Psoas muscle (tissue), 8 donors: Measurements from ENCODE around the gene BSG. TPM values are rescaled to one million over a fixed set of nuclear protein-coding genes. Genes with fewer than 3 reads are reported as not detected.
A peak's percentile ranks its signal among the peaks of the same experiment; 100 is the strongest.

Experiments
- ATAC-seq, 4 donors: fragments of 200-7000 bp; cut with Tn5 transposase; one replicate each; pipeline ENCODE4 v1.9.1; 2020; ENCODE audit warnings: moderate library complexity in 3 of 4, mild to moderate bottlenecking in 2 of 4
- DNase-seq, 2 donors: peaks; one replicate each; pipeline ENCODE4 v3.0.0-alpha.2; 2020
- H3K27ac ChIP-seq: fragments of 200-600 bp; one replicate; pipeline ENCODE4 v1.8.0; 2022
- H3K27me3 ChIP-seq, 3 donors: fragments of 200-600 bp in 1 of 3; one replicate each; pipeline versions ENCODE4 v1.6.1 to v1.8.0; 2013 to 2022; ENCODE audit warnings: low read length in 2 of 3, mild to moderate bottlenecking in 2 of 3, moderate library complexity in 1 of 3; ENCODE audit not compliant: insufficient read depth in 3 of 3
- H3K36me3 ChIP-seq, 2 donors: fragments of 200-600 bp in 1 of 2; one replicate each; pipeline versions ENCODE4 v1.6.1 to v1.8.0; 2013 to 2022; ENCODE audit warnings: low read depth in 1 of 2, mild to moderate bottlenecking in 1 of 2, moderate library complexity in 1 of 2; ENCODE audit not compliant: insufficient read depth in 1 of 2
- H3K4me1 ChIP-seq: fragments of 200-600 bp; one replicate; pipeline ENCODE4 v1.8.0; 2022
- H3K4me3 ChIP-seq: fragments of 200-600 bp; one replicate; pipeline ENCODE4 v1.8.0; 2022; ENCODE audit warnings: mild to moderate bottlenecking
- H3K9me3 ChIP-seq: fragments of 200-600 bp; one replicate; pipeline ENCODE4 v1.8.0; 2022
- CTCF ChIP-seq: fragments of 200-600 bp; IDR thresholded peaks from one replicate; pipeline ENCODE4 v1.8.0; 2022; ENCODE audit warnings: antibody characterized with exemption
- WGBS, 3 donors: extraction: QIAGEN DNeasy Blood & Tissue Kit; methylation state at CpG; one replicate each; pipeline versions ENCODE4 v1.1.6 to v1.1.7; 2013; 5-methylcytosine and 5-hydroxymethylcytosine counted together
- intact Hi-C, 2 donors: fragments of 100-400 bp; cut with DNase I; formaldehyde crosslinking; loops; one replicate each; pipeline versions ENCODE4 v1.11.0 to v1.14.2; 2022
- polyA plus RNA-seq, 3 donors: library from polyadenylated mRNA; stranded (reverse); fragments of 200-250 nt; gene quantifications; one replicate each; pipeline ENCODE4 v1.2.3, GENCODE V29; 2013
- total RNA-seq, 4 donors: library from RNA; stranded (reverse); fragmentation: NEBNext Ultra II Directional in 2 of 4; extraction: Animal tissue kit (Norgen Biotek cat#: 25700) in 2 of 4; gene quantifications; one replicate each; pipeline versions ENCODE4 v1.2.1 to v1.2.4, GENCODE V29; 2021 to 2023
- donor health status: healthy with polysubstance abuse.
- donor health status: DM: no; HTN: no; CAD: no; lungs with moderate emphysema.
- donor health status: Bipolar disorder and iron deficiency.
- donor health status: healthy.
- donor health status: DM: yes; HTN: yes; CAD: no.
- donor health status: DM: no; HTN: no; CAD: no.
- donor health status: DM: no; HTN: no; CAD: no.
- donor health status: DM: yes; HTN: yes; CAD: no.

The BSG gene
- total and polyA plus RNA-seq, 7 donors: 172 to 381 (median 299) TPM

- no peak overlapping the region for H3K27ac ChIP-seq
- TF ChIP-seq CTCF: no peak
- 42 to 43% (median 43%) methylated on average over 12 to 13 of the region's 13 CpGs for WGBS, 3 donors
Measured at GRCh38 chr19:525857-526419, 46.5 kb upstream of the BSG start.

GRCh38 chr19:530134-531008 is 42.0 kb upstream of the BSG start:
- Histone ChIP-seq H3K27ac (peak overlapping the region; percentile 98), H3K27me3 (peaks cover 0 to 5% (median 0%) of the 10 kb centered on the region in 3 donors), H3K36me3 (no peaks in the 10 kb centered on the region), H3K4me3 (peak overlapping the region; percentile 89), H3K9me3 (no peaks in the 10 kb centered on the region), H3K4me1 (peaks cover 23% of the 10 kb centered on the region)
- no peak for ATAC-seq
- TF ChIP-seq CTCF: no peak
- 64 to 71% (median 68%) methylated on average over 37 to 38 of the region's 38 CpGs for WGBS, 3 donors
- intact Hi-C loops: loop anchor here in 1 of 2 donors (2.0 to 5.0 kb wide), 2 partner anchors 22 to 42 kb away; partner anchors contain the start of gene BSG
- DNase-seq: no peak

More at GRCh38 chr19:525857-526419, 46.5 kb upstream of the BSG start:
- H3K36me3 ChIP-seq: no peaks in the 10 kb centered on the region
- H3K4me1 ChIP-seq: peaks cover 4% of the 10 kb centered on the region
- intact Hi-C loops: no loop called here
- peak in 1 of 2 donors; percentile 42 for DNase-seq
- H3K27me3 ChIP-seq: peaks cover 0 to 5% (median 0%) of the 10 kb centered on the region in 3 donors
- H3K9me3 ChIP-seq: no peaks in the 10 kb centered on the region
- H3K4me3 ChIP-seq: no peak overlapping the region
- ATAC-seq: no peak

GRCh38 chr19:531009-531752 is 41.2 kb upstream of the BSG start:
- TF ChIP-seq CTCF: no peak
- intact Hi-C loops: loop anchor here in 1 of 2 donors (2.0 to 5.0 kb wide), 2 partner anchors 22 to 41 kb away; partner anchors contain the start of gene BSG
- peaks cover 0 to 5% (median 0%) of the 10 kb centered on the region in 3 donors for H3K27me3 ChIP-seq

GRCh38 chr19:531753-532560 is 40.4 kb upstream of the BSG start, which contains the start of gene CDC34:
CDC34 (plus strand) TSS chr19:531760; CDS start chr19:531932, 172 bp downstream.
- DNase-seq (no peak), ATAC-seq (peak; percentile 7 to 39 (median 16))
- no peak for TF ChIP-seq CTCF
- Histone ChIP-seq H3K4me3 (peak within 1 kb of the TSS; percentile 89), H3K36me3 (peaks cover 0 to 15% of the 10 kb centered on the region in 2 donors), H3K27ac (peak within 1 kb of the TSS; percentile 98), H3K9me3 (no peaks in the 10 kb centered on the region), H3K27me3 (peaks cover 0 to 2% (median 0%) of the 10 kb centered on the region in 3 donors), H3K4me1 (peaks cover 27% of the 10 kb centered on the region)
- 0 to 1% (median 1%) methylated on average over 43 to 79 of the region's 84 CpGs for WGBS, 3 donors
- intact Hi-C loops: loop anchor here (1.0 to 5.0 kb wide), 3 partner anchors 23 to 40 kb away; partner anchors contain the start of gene BSG (in 2 of the 2)

More at GRCh38 chr19:531009-531752, 41.2 kb upstream of the BSG start:
- ATAC-seq (peak; percentile 78 to 86 (median 81)), DNase-seq (peak; percentile 87 to 92)
- Histone ChIP-seq H3K4me3 (peak overlapping the region; percentile 89), H3K27ac (peak overlapping the region; percentile 98), H3K36me3 (peaks cover 0 to 7% of the 10 kb centered on the region in 2 donors), H3K4me1 (peaks cover 27% of the 10 kb centered on the region), H3K9me3 (no peaks in the 10 kb centered on the region)
- 1% methylated on average over 50 to 100 of the region's 103 CpGs for WGBS, 3 donors
